Measurements from ENCODE around the gene DLK1.

DLK1 gene

DNA sequence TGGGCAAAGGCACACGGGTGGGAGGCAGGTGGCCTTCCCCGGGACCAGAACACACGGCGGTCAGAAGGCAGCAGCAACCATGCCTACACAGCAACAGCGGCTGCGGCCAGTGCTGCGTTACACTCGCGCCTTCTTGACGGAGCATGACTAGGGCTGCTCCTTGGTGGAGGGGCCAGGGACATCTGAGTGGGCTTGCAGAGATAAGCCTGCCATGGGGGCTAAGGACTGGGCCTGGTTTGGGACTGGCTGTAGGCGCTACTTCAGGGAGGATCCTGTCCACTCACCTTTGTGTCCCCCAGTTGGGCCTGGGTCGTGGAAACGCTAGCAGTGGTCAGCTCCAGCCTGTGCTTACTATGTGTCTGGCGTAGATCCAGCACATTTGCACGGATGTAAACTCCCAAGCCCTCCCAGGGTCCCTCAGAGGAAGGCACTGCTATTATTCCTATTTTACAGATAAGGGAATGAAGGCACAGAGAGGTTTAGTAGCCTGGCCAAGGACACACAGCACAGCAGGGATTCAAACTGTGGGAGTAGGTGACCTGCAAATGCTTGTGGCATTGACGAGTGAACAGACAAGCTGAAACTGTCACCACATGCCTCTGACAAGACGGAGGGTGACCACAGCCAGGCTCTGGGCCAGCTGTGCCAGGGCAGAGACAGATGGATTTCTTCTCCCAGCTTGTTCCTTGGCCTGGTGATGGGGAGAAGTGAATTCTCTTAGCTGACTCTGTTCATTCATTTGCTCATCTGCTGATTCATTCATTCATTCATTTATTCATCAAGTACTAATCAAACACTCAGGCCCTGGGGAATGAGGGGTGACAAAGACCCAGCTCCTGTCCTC, 31.9 kb upstream of the DLK1 start:
- DNase-seq: no peak

DNA sequence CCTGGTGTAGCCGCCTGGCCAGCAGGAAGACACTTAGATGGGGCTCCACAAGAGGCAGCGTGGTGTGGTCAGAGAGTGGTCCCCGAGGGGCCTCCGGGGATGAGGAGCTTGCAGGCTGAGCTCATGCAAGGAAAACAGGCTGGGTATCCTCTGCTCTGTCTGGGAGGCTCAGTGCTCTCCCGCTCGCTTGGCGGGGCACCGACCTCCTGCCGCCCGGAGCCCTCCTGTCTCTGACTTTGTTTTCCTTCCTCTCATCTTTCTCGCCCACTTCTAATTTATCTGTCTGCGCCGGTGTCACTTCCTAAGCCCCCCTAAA, 31.3 kb upstream of the DLK1 start:
- DNase-seq: no peak

GRCh38 chr14:100696008-100696407, 30.7 kb upstream of the DLK1 start:
- DNase-seq: no peak

DNA sequence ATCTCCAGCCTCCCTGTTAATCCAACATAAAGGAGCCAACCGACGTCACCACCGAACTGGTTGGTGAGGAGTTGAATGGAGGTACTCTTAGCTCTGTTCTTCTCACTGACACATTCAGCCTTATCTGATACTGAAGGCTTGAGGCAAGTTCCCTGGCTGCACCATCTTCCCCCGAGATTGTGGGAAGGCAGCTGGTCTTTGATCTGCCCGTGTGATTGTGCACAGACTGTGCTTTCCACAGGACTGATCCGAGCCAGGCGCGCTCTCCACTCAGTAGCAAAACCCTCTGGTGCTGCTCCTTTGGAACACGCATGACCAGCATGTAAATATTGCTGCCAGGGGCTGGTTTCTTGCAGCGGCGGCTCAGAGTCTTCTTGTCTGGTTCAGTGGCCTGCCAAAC, 30.1 kb upstream of the DLK1 start:
- DNase-seq: no peak

- no peak for DNase-seq
Measured at GRCh38 chr14:100698066-100698465, 28.6 kb upstream of the DLK1 start.

- DNase-seq: no peak
Measured at GRCh38 chr14:100698666-100699448, 27.8 kb upstream of the DLK1 start.

DNA sequence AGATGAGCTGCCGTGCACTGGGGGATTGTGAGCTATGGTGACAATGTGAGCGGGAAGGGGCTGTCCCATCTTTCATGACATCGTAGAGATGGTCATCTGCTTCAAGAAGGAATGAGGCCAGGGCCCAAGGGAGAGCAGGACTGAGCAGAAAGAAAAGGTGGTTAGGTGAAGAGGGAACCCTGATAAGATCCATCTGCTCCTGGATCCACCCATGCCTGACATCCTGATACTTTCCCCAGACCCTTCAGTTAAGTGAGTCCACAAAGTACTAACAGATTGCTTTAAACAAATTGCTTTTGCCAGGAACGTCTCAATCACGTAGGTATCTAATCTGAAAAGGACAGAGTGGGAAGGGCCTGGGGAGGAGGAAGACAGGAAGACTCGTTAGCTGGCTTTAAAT, 25.4 kb upstream of the DLK1 start:
- DNase-seq: no peak

DNA sequence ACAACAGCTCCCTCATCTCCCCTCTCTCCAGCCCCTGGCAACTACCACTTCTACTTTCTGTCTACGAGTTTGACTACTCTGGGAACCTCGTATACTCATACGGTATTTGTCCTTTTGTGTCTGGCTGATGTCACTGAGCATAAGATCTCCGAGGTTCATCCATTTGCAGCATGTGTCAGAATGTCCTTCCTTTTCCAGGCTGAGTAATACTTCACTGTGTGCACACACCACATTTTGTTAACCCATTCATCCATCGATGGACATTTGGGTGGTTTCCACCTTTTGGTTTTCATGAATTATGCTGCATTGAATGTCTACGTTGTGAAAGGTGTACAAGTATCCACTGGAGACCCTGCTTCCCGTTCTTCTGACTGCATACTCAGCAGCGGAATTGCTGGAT, 24.1 kb upstream of the DLK1 start:
- DNase-seq: no peak

- DNase-seq: no peak
Measured at GRCh38 chr14:100703386-100704220, 23.1 kb upstream of the DLK1 start.

DNA sequence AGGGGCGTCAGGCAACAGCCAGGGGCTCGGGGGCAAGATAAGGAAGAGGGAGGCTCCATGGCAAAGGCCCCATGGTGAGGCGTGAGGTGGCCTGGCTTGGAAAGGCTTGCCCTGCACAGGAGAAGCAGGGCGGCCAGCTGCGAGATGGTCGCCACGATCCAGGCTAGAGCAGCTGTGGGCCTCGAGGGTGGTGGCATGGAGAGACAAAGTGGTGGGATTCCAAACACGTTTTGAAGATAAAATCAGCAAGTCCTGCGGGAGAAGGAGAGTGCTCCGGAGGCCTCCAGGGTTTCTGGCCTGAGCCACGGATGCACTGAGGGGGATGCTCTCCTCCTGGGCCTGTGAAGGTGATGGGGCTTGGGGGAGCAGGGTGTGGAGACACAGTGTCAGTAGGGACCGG, 20.5 kb upstream of the DLK1 start:
- no peak for DNase-seq

- no peak for DNase-seq
Measured at GRCh38 chr14:100706860-100707259, 19.8 kb upstream of the DLK1 start.

GRCh38 chr14:100708425-100709288, 18.0 kb upstream of the DLK1 start:
- DNase-seq: no peak

DNA sequence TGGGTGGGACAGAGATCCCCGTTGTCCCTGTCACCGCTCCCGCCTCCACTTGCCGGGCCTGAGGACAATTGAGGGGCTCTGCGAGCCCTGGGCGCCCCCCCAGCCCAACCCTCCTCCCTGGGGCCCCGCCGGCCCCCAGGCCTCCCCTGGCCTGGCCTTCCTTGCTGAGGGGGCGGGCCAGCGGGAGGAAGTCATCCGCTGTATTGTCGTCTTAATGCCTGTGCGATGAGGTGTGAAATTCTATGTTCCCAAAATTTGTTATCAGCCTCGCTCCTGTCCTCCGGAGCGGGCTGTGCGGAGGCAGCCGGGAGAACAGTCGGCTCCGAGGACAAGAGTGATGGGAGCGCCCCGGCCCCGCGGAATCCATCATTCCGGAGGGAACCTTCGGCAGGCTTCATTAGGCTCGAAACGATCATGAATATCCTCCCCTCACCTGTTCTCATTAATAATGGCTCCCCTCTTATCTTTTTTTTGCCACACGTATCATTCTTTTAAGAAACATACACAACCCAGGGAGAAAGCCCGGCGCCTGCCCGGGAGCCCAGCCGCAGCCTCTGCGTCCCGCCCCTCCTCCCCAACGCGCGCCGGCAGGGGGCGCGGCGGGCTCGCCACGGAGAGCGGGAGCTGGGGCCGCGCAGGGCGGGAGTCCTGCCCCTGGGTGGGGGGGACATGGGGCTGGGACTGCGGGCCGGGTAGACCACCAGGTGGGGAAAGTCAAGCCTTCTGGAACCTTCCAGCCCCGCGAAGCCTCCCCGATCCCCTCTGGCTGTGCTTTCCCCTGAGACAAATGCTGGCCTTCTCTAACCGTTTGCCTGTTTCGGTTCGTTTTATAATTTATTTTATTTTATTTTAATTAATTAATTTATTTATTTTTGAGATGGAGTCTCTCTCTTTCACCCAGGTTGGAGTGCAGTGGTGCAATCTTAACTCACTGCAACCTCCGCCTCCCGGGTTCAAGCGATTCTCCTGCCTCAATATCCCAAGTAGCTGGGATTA, 17.1 kb upstream of the DLK1 start:
- DNase-seq: no peak

DNA sequence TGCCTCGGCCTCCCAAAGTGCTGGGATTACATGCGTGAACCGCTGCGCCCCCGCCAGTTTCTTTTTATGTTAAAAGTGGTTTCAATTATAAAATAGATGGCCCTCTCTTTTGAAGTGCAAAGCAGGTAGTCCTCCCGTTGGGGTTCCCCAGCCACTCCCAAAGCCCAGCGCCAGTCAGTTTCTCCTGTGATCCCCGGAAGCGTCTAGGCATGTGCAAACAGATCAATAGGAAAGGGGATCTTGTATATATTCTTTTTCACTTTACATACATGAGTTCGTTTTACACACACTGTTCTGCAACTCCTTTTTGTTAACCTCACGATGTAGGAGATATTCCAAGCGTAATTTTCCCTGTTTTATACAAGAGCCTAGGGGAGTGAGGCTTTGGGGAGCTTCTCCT, 16.3 kb upstream of the DLK1 start:
- DNase-seq: no peak

- DNase-seq: no peak
Measured at GRCh38 chr14:100710826-100711462, 15.7 kb upstream of the DLK1 start.

- DNase-seq: no peak
Measured at GRCh38 chr14:100711493-100711892, 15.2 kb upstream of the DLK1 start.

DNA sequence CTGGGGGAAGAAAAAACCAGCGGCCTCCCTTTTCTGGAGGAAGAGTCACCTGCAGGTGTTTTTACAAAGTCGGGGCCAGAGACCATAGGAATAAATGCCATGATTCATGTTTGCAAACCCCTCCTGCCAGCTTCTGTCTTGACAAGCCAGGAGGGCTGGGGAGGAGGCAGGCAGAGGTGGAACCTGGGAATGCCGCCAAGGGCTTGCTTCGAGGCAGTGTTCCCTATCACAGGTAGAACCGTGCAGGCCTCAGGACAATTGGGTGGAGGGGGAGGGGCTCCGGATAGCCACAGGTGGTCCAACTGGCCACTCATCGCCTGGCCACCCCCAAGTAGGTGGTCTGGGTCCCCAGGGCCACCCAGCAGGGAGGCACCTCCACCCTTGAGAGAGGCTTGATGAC, 14.2 kb upstream of the DLK1 start:
- no peak for DNase-seq

DNA sequence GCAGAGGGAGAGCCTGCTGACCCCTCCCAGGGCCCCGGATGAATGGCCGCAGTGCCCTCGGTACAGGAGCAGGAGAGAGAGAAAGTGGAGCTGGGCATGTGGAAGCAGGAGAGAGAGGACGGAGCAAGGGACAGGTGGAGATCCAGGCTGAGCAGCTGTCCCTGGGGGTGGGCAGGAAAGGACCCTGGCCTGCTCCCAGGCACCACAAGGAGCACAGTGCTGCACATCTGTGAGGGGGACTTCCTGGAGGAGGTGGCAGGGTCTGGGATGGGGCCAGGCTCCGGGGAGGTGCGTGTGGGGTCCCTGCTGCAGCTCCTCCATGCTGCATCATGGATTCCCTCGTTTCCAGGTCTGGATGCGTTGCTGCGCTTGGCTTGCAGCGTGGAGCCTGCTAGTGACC, 13.0 kb upstream of the DLK1 start:
- no peak for DNase-seq

DNA sequence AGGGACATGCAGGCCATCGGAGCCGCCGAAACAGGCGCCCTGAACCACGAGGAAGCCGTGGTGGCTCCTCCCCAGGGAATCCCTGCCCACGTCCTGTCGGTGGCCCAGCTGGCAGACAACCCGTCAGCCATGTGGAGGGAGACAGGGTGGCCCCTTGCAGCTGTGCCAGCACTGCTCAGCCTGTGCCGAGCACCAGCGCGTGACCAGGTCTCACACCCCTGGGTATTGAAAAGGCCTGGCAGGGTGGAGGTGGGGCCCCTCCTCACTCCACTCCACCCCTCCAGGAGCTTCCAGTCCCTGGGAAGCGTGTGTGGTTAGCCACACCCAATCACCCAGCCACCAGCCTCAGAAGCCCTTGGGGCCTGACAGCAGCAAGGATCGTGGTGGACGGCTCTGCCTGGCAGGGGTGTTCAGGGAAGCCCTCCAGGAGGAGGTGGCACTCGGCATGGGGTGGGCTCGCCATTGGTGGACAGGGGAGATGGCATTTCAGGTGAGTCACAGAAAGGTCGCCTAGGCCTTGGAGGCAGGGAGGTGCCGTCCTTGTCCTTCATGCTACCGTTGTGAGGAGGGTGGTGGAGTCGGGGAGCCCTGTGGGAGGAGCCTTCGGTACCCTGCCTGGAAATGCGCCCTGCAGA, 12.3 kb upstream of the DLK1 start:
- no peak for DNase-seq

- no peak for DNase-seq
Measured at GRCh38 chr14:100715332-100715731, 11.4 kb upstream of the DLK1 start.
